Motor neuron (in vitro differentiated cells): ENCODE data around the gene NR6A1. TPM values are rescaled to one million over a fixed set of nuclear protein-coding genes. Genes with fewer than 3 reads are reported as not detected.

Experiments used
- ATAC-seq, 8 experiments: fragments of 200-7000 bp; cut with Tn5 transposase; replicated peaks in 6 of 8; 2 replicates each; pipeline ENCODE4 v1.8.0; 2021; ENCODE audit warnings: mild to moderate bottlenecking in 8 of 8, moderate library complexity in 8 of 8
- H3K27ac ChIP-seq, 2 donors: fragments of 250-450 bp; sonication (Bioruptor Pico); 2 replicates each; pipeline ENCODE4 v1.9.0; 2021; ENCODE audit warnings: antibody characterized with exemption in 2 of 2, mild to moderate bottlenecking in 2 of 2, moderate library complexity in 1 of 2
- H3K4me1 ChIP-seq, 2 donors: fragments of 250-450 bp; sonication (Bioruptor Pico); replicated peaks in 1 of 2; 2 replicates each; pipeline ENCODE4 v1.6.1; 2021; ENCODE audit warnings: antibody characterized with exemption in 2 of 2, mild to moderate bottlenecking in 2 of 2, moderate library complexity in 1 of 2
- H3K4me3 ChIP-seq, 5 donors: fragments of 250-450 bp; sonication (Bioruptor Pico); 2 replicates each; pipeline ENCODE4 v1.9.0; 2021; ENCODE audit warnings: antibody characterized with exemption in 5 of 5, mild to moderate bottlenecking in 5 of 5, moderate library complexity in 4 of 5
- WGBS, 10 experiments: fragments of 450-650 bp; shearing (Covaris generic); methylation state at CpG; one replicate each; pipeline ENCODE4 v1.0.0; 2022; 5-methylcytosine and 5-hydroxymethylcytosine counted together
- in situ Hi-C, 9 experiments: fragments of 400-800 bp; cut with MboI; loops; one replicate each; pipeline ENCODE4 v1.15.0; 2021; ENCODE audit warnings: low sequenced_read_pairs in 9 of 9, low pct_unique_long_range_greater_than_20kb in 2 of 9; ENCODE audit not compliant: unreplicated experiment in 9 of 9
- total RNA-seq, 8 experiments: library from RNA; unstranded; fragments of 300-600 nt; gene quantifications; 2 replicates each; pipeline versions ENCODE4 v1.2.3 to v1.2.4, GENCODE V29; 2022

NR6A1 gene
- total RNA-seq, 8 experiments from 2014 or later = 0.46 to 29.0 (median 3.7) TPM

GRCh38 chr9:124790801-124791505 lies 19.8 kb upstream of the NR6A1 start:
- in situ Hi-C loops = no loop called here
- Histone ChIP-seq H3K4me3 (no peak overlapping the region), H3K27ac (no peak overlapping the region), H3K4me1 (no peaks in the 10 kb centered on the region)
- 35 to 100% (median 72%) methylated on average over 1 to 4 of the region's 5 CpGs; no CpG with 5 or more reads in 3 of the 10 experiments for WGBS, 10 experiments
- no peak for ATAC-seq

- Histone ChIP-seq H3K4me3 (no peak overlapping the region), H3K4me1 (no peaks in the 10 kb centered on the region), H3K27ac (no peak overlapping the region)
- no peak for ATAC-seq
- 20 to 100% (median 85%) methylated on average over 1 to 8 of the region's 8 CpGs; no CpG with 5 or more reads in 4 of the 10 experiments for WGBS, 10 experiments
- in situ Hi-C loops = no loop called here
Measured at GRCh38 chr9:124790301-124790700, 19.2 kb upstream of the NR6A1 start.

GRCh38 chr9:124789531-124789930 lies 18.4 kb upstream of the NR6A1 start:
- 0 to 100% (median 80%) methylated on average over 1 to 2 of the region's 2 CpGs; no CpG with 5 or more reads in 3 of the 10 experiments for WGBS, 10 experiments
- no peak for ATAC-seq
- Histone ChIP-seq H3K4me1 (no peaks in the 10 kb centered on the region), H3K27ac (no peak overlapping the region), H3K4me3 (no peak overlapping the region)
- in situ Hi-C loops = loop anchor here in 1 of 9 experiments (10.0 kb wide), 1 partner anchor 55 kb away; no protein-coding TSS in a partner anchor

- ATAC-seq = no peak
- in situ Hi-C loops = loop anchor here in 1 of 9 experiments (10.0 kb wide), 1 partner anchor 56 kb away; no protein-coding TSS in a partner anchor
- no peak overlapping the region for H3K4me3 ChIP-seq
- no peaks in the 10 kb centered on the region for H3K4me1 ChIP-seq
- 20 to 100% (median 100%) methylated on average over 1 to 2 of the region's 3 CpGs; no CpG with 5 or more reads in 3 of the 10 experiments for WGBS, 10 experiments
- no peak overlapping the region for H3K27ac ChIP-seq
Measured at GRCh38 chr9:124788542-124789217, 17.6 kb upstream of the NR6A1 start.

- Histone ChIP-seq H3K4me1 (no peaks in the 10 kb centered on the region), H3K27ac (no peak overlapping the region), H3K4me3 (no peak overlapping the region)
- in situ Hi-C loops = loop anchor here in 1 of 9 experiments (10.0 kb wide), 1 partner anchor 58 kb away; no protein-coding TSS in a partner anchor
- 60 to 100% (median 97%) methylated on average over 1 to 9 of the region's 20 CpGs; no CpG with 5 or more reads in 2 of the 10 experiments for WGBS, 10 experiments
- no peak for ATAC-seq
Measured at GRCh38 chr9:124786881-124787573, 15.9 kb upstream of the NR6A1 start.

- in situ Hi-C loops = loop anchor here in 1 of 9 experiments (10.0 kb wide), 1 partner anchor 60 kb away; no protein-coding TSS in a partner anchor
- Histone ChIP-seq H3K4me3 (no peak overlapping the region), H3K4me1 (peaks cover 0 to 4% of the 10 kb centered on the region in 2 donors), H3K27ac (no peak overlapping the region)
- WGBS, 10 experiments = 4 to 92% (median 53%) methylated on average over 1 to 2 of the region's 2 CpGs; no CpG with 5 or more reads in 2 of the 10 experiments
- ATAC-seq = peak in 2 of 8 experiments; percentile 59 to 78
Measured at GRCh38 chr9:124784509-124784908, 13.4 kb upstream of the NR6A1 start.

- H3K4me3 ChIP-seq = no peak overlapping the region
- no peak overlapping the region for H3K27ac ChIP-seq
- peaks cover 3 to 10% of the 10 kb centered on the region in 2 donors for H3K4me1 ChIP-seq
- no peak for ATAC-seq
- in situ Hi-C loops = loop anchor here in 1 of 9 experiments (10.0 kb wide), 1 partner anchor 61 kb away; no protein-coding TSS in a partner anchor
- 55 to 100% (median 83%) methylated on average over 1 to 2 of the region's 2 CpGs; no CpG with 5 or more reads in 3 of the 10 experiments for WGBS, 10 experiments
Measured at GRCh38 chr9:124783830-124784229, 12.7 kb upstream of the NR6A1 start.

- 50 to 93% (median 83%) methylated on average over 1 to 4 of the region's 13 CpGs; no CpG with 5 or more reads in 5 of the 10 experiments for WGBS, 10 experiments
- Histone ChIP-seq H3K4me3 (no peak overlapping the region), H3K27ac (no peak overlapping the region), H3K4me1 (peaks cover 3 to 10% of the 10 kb centered on the region in 2 donors)
- ATAC-seq = no peak
- in situ Hi-C loops = loop anchor here in 1 of 9 experiments (10.0 kb wide), 1 partner anchor 62 kb away; no protein-coding TSS in a partner anchor
Measured at GRCh38 chr9:124782661-124783574, 11.8 kb upstream of the NR6A1 start.

GRCh38 chr9:124781967-124782660 lies 11.0 kb upstream of the NR6A1 start:
- in situ Hi-C loops = loop anchor here in 1 of 9 experiments (10.0 kb wide), 1 partner anchor 63 kb away; no protein-coding TSS in a partner anchor
- 60 to 100% (median 100%) methylated on average over 1 to 2 of the region's 3 CpGs; no CpG with 5 or more reads in 4 of the 10 experiments for WGBS, 10 experiments
- H3K27ac ChIP-seq = no peak overlapping the region
- no peak overlapping the region for H3K4me3 ChIP-seq
- ATAC-seq = no peak
- H3K4me1 ChIP-seq = peaks cover 3 to 10% of the 10 kb centered on the region in 2 donors

- 78 to 94% methylated on average over 3 of the region's 4 CpGs; no CpG with 5 or more reads in 8 of the 10 experiments for WGBS, 10 experiments
- no peak overlapping the region for H3K4me3 ChIP-seq
- no peak overlapping the region for H3K27ac ChIP-seq
- peaks cover 3 to 13% of the 10 kb centered on the region in 2 donors for H3K4me1 ChIP-seq
- in situ Hi-C loops = loop anchor here in 1 of 9 experiments (10.0 kb wide), 1 partner anchor 64 kb away; no protein-coding TSS in a partner anchor
- ATAC-seq = no peak
Measured at GRCh38 chr9:124780757-124781151, 9.6 kb upstream of the NR6A1 start.

- in situ Hi-C loops = loop anchor here in 1 of 9 experiments (10.0 kb wide), 1 partner anchor 65 kb away; no protein-coding TSS in a partner anchor
- Histone ChIP-seq H3K4me1 (peaks cover 3 to 13% of the 10 kb centered on the region in 2 donors), H3K4me3 (no peak overlapping the region), H3K27ac (no peak overlapping the region)
- 0 to 100% (median 70%) methylated on average over 1 to 2 of the region's 14 CpGs; no CpG with 5 or more reads in 3 of the 10 experiments for WGBS, 10 experiments
- no peak for ATAC-seq
Measured at GRCh38 chr9:124780060-124780756, 9.1 kb upstream of the NR6A1 start.
